Neural progenitor cell (in vitro differentiated cells): ENCODE data around the gene BLCAP.

Experiments
- CTCF ChIP-seq: fragments of 200-600 bp; sonication (generic); IDR thresholded peaks from 2 replicates; pipeline ENCODE4 v1.5.1; 2017; ENCODE audit warnings: antibody characterized with exemption, mild to moderate bottlenecking
- EZH2phosphoT487 ChIP-seq: fragments of 200-600 bp; sonication (generic); IDR thresholded peaks from 2 replicates; pipeline ENCODE4 v1.6.1; 2017; ENCODE audit warnings: antibody characterized with exemption

- no peak for TF ChIP-seq CTCF
- no peak for TF ChIP-seq EZH2phosphoT487
These were observed 24.7 kb upstream of the BLCAP start for GRCh38 chr20:37552415-37552814.
